ENCODE data around the gene ANK3.

Gene ANK3

DNA sequence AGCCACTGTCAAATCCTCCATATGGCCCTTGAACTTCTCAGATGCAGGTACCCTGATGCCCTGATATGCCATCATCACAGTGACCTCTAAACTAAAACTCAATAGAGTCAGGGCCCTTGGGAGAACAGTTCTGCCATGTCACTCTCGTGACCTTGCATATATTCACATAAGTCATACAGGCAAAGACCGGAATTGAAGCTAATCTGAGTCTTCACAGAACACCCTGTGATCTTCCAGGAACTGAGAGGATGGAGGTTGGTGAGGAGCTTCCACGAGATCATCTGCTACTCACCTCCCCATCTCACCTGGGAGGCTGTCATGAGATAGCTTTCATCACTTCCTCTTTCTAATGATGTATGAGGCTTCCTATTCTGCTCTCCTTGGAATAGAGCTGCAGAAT lies 254.7 kb downstream of the ANK3 start:
- no peak overlapping the region for H3K4me3 ChIP-seq (ENCODE audit: low read depth, low read length)
- TF ChIP-seq, protein P1, sequence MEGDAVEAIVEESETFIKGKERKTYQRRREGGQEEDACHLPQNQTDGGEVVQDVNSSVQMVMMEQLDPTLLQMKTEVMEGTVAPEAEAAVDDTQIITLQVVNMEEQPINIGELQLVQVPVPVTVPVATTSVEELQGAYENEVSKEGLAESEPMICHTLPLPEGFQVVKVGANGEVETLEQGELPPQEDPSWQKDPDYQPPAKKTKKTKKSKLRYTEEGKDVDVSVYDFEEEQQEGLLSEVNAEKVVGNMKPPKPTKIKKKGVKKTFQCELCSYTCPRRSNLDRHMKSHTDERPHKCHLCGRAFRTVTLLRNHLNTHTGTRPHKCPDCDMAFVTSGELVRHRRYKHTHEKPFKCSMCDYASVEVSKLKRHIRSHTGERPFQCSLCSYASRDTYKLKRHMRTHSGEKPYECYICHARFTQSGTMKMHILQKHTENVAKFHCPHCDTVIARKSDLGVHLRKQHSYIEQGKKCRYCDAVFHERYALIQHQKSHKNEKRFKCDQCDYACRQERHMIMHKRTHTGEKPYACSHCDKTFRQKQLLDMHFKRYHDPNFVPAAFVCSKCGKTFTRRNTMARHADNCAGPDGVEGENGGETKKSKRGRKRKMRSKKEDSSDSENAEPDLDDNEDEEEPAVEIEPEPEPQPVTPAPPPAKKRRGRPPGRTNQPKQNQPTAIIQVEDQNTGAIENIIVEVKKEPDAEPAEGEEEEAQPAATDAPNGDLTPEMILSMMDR (IDR thresholded peaks at IDR 0.05; ENCODE audit: insufficient read depth, low read depth, low read length, missing control alignments), result no peak
- DNase-seq (ENCODE audit: low read depth), result peak; percentile 15

DNA sequence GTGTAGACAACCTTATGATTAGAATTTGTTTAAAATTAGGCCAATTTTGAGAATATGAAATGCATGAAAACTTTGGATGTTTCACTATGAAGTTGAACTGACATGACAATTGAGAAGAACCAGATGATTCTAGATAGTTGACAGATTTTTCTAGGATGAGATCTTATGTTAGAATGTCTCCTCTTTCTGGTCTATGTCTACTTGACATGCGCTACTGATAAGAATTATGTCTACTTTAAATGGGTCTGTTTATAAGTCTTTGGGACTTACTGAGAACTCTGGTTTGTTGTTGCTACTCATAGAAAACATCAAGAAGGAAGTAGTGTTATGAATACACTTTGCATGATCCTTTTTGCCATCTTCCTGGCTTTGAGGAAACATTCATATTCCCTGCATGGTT lies 255.1 kb downstream of the ANK3 start:
- no peak overlapping the region for H3K4me3 ChIP-seq (ENCODE audit: low read depth, low read length)
- DNase-seq (ENCODE audit: low read depth), result no peak
- TF ChIP-seq, protein P1 (IDR thresholded peaks at IDR 0.05; ENCODE audit: insufficient read depth, low read depth, low read length, missing control alignments), result no peak

DNA sequence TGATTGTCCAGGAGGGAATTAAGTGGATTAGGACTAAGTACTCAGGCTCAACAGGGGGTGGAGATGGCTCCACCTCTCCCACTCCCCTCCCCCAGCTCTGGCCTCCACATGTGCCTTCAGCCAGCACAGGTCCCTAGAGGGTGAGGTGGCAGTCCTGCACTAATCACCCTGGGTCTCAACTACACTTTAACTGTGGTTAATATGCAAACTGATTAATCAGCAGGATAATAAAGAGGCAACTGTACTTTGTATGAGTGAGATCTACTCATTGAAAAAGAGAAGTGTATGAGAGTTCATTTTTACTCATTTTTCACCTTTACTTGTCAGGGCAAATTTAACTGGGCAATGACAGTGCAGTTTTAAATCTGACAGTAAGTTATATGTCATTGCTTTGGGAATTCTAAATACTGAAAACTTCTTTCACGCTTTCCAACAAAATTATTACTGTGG lies 259.5 kb downstream of the ANK3 start:
- no peak for DNase-seq (ENCODE audit: low read depth)
- TF ChIP-seq, protein P1 (IDR thresholded peaks at IDR 0.05; ENCODE audit: insufficient read depth, low read depth, low read length, missing control alignments), result no peak
- H3K4me3 ChIP-seq (ENCODE audit: low read depth, low read length), result no peak overlapping the region

DNA sequence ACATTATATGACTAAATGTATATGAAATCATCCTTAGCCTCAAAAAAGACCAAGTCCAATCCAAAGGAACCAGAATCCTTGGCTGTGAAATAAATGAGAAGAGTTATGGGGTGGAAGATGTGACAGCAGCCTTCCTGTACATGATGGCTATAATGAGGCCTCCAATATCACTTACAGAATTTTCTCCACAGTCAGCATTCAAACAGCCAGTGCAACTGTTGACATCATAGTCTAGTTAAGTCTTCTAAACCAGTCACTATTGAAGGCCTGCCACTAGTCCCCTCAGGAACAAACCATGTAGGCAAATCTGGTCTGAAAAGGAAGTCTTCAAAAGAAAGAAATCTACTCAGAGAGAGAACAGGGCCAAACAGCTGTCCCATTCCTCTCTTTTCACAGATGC lies 263.8 kb downstream of the ANK3 start:
- DNase-seq (ENCODE audit: low read depth), result no peak
- H3K4me3 ChIP-seq (ENCODE audit: low read depth, low read length), result no peak overlapping the region
- TF ChIP-seq, protein P1 (IDR thresholded peaks at IDR 0.05; ENCODE audit: insufficient read depth, low read depth, low read length, missing control alignments), result no peak

DNA sequence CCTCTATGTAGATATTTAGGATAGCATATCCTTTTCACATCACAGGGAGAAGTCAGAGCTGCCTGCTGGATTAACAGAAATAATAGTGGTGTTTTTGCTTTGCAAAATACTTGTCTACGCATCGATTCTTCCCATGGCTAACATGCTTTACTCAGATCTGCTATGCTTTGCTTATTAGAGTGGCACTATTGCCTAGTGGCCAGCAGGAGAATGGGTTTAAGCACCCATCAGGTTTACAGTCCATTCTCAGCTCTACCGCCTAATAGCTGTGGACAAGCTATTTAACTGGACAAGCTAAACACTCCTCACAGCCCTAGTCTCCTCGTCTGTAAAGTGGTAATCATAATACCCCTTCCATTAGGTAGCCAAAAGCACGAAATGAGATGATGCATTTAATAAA lies 265.1 kb downstream of the ANK3 start:
- DNase-seq (ENCODE audit: low read depth), result no peak
- TF ChIP-seq, protein P1 (IDR thresholded peaks at IDR 0.05; ENCODE audit: insufficient read depth, low read depth, low read length, missing control alignments), result no peak
- no peak overlapping the region for H3K4me3 ChIP-seq (ENCODE audit: low read depth, low read length)

DNA sequence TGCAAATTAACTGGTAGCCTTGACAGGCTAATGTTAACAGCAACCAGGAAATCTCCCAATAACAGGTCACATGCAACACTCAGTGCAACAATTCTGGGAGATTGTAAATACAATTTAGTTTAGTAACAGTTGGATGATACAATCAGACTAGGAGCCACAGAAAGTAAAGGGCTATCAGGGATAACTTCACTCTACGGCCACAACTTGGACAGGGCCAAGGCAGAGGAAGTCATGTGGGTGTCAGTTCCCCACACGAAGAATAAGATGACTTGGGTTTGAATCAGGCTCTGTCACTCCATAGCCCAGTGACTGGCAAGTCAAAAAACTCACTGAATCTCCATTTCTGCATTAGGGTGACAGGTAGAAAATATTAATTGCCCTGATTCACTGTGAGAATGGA lies 266.0 kb downstream of the ANK3 start:
- no peak for DNase-seq (ENCODE audit: low read depth)
- TF ChIP-seq, protein P1 (IDR thresholded peaks at IDR 0.05; ENCODE audit: insufficient read depth, low read depth, low read length, missing control alignments), result no peak
- no peak overlapping the region for H3K4me3 ChIP-seq (ENCODE audit: low read depth, low read length)

DNA sequence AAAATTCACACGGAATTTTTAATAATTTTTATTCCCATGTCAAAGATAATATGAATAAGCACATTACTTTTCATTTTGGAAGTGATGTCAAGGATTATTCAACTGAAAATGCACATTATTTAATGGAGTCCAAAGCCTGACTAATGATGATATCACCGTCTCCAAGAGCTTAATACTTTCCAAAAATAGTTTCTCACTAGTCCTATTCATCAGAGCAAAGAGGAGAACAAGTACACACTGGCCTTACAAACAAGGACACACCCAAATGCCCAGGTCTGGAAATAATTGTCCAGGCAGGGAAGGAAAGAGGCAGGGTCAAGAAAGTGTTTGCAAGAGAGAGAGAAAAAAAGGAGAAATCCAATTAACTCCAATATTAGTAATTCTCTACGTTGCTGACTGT lies 266.5 kb downstream of the ANK3 start:
- no peak for DNase-seq (ENCODE audit: low read depth)
- TF ChIP-seq, protein P1 (IDR thresholded peaks at IDR 0.05; ENCODE audit: insufficient read depth, low read depth, low read length, missing control alignments), result no peak
- H3K4me3 ChIP-seq (ENCODE audit: low read depth, low read length), result no peak overlapping the region
